Spleen (tissue), 7 donors: ENCODE results near the gene RECK.

Source experiments
- CTCF ChIP-seq, 11 experiments: fragments of 200-600 bp in 7 of 11; fragments of 450-650 bp in 4 of 11; sonication (generic) in 4 of 11; IDR thresholded peaks in 8 of 11; conservative IDR thresholded peaks in 3 of 11; 1 replicate in 7 of 11; 2 replicates in 4 of 11; pipeline versions ENCODE4 v1.4.0 to v1.8.0; 2016 to 2021; ENCODE audit warnings: antibody characterized with exemption in 11 of 11, inconsistent platforms in 4 of 11, mild to moderate bottlenecking in 1 of 11
- POLR2A ChIP-seq, 3 donors: fragments of 450-650 bp; IDR thresholded peaks; one replicate each; pipeline ENCODE4 v1.5.1; 2017; ENCODE audit warnings: antibody characterized with exemption in 3 of 3, mild to moderate bottlenecking in 1 of 3
- POLR2AphosphoS5 ChIP-seq, 3 donors: sonication (generic); formaldehyde crosslinking; IDR thresholded peaks; one replicate each; pipeline ENCODE4 v1.5.1; 2017; ENCODE audit warnings: antibody characterized with exemption in 3 of 3
- donor health status: DM: no; HTN: no; CAD: no; lungs with moderate emphysema.
- donor health status: DM: no; HTN: no; CAD: no.
- donor health status: DM: no; HTN: no; CAD: no.

DNA sequence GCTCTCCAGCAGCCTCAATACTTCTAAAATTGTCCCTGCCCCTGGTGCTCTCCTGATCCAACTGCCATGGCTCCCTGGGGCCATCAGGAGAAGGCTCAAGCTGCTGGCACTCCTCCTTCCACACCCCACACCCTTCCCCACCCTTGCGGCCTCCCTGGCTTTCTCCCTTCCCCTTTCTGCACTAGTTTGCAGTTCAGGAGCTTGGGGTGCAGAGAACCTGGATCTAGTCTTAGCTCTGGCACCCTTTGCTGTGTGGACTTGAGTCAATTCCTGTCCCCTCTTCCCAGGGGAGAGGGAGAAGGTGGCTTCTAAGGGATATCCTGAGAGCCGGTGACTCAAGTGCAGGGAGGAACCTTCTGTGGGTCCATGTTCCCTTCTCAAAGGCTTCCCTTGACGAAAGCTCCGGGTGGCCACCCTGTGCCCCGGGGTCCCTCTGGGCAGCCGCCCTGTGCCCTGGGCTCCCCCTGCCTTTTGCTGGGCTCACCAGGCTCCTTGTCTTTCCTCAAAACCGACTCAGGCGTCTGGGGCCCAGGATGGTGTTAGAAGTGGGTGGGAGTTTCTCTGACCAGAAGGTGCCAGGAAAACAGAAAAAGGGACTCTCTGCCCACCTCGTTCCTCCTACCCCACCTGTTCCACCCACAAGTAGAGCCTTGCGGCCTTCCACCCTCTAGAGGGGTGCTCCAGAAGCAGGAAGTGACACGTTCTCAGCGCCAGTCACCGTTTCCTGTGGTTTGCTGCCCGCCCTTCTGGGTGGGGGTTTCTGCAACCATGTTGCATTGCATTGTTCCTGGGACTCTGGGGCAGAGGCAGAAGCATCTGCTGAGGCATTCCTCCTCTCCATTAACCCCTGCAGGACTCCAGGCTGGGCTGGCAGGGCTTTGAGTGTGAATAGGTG, 114.8 kb downstream of the RECK start:
- TF ChIP-seq CTCF (IDR thresholded peaks at IDR 0.05 in 8 of 11, conservative IDR thresholded peaks at IDR 0.05 in 3 of 11) (peak in 3 of 11 experiments; percentile 11 to 35 (median 27)), POLR2AphosphoS5 (IDR thresholded peaks at IDR 0.05) (peak; percentile 76 to 96 (median 90)), POLR2A (IDR thresholded peaks at IDR 0.05) (peak in 1 of 3 donors; percentile 32)
